HCT116 (cell line): ENCODE measurements around the gene SKI. TPM values are rescaled to one million over a fixed set of nuclear protein-coding genes. Genes with fewer than 3 reads are reported as not detected.

ENCODE experiments used
- ATAC-seq: fragments of 200-7000 bp; cut with Tn5 transposase; 2 replicates; pipeline ENCODE4 v1.9.1; 2020; ENCODE audit warnings: mild to moderate bottlenecking, moderate library complexity
- BruUV-seq: library from RNA; stranded (reverse); fragments of 400-500 nt; replicated peaks from 2 replicates; lab custom pipeline; 2021; lab: Mats Ljungman, UMichigan
- CTCF ChIA-PET: fragments of 300-600 bp; sonication (Branson Sonifier 250); formaldehyde crosslinking; loops from one replicate; lab custom pipeline; 2021; ENCODE audit warnings: antibody characterized with exemption; lab: Charles Lee
- POLR2A ChIA-PET: fragments of 300-600, 350-600 bp; sonication (Branson Sonifier 250); formaldehyde crosslinking; loops from one replicate; lab custom pipeline; 2021; ENCODE audit warnings: antibody characterized with exemption; lab: Charles Lee
- RAD21 ChIA-PET, 2 experiments: fragments of 300-600 bp; sonication (Branson Sonifier 250); formaldehyde crosslinking; loops; one replicate each; lab custom pipeline; 2023; ENCODE audit warnings: low total read pairs in 2 of 2; ENCODE audit not compliant: uncharacterized antibody in 2 of 2, unreplicated experiment in 2 of 2, low non-redundant PET in 1 of 2; lab: Charles Lee
- DNase-seq: peaks from one replicate; pipeline ENCODE4 v3.0.0-alpha.2; 2010; ENCODE audit warnings: low read depth, low spot score
- H2AFZ ChIP-seq: fragments of 200-600 bp; shearing (Covaris generic), sonication (generic); 2 replicates; pipeline ENCODE4 v1.6.1; 2017; ENCODE audit warnings: low read depth, mixed run types, mixed read lengths, antibody characterized with exemption, low read length; ENCODE audit not compliant: poor library complexity, severe bottlenecking
- H3K27ac ChIP-seq: 2 replicates; pipeline ENCODE4 v1.5.1; 2012; ENCODE audit warnings: low read depth, low read length
- H3K27me3 ChIP-seq: fragments of 200-600 bp; sonication (generic); 2 replicates; pipeline ENCODE4 v1.6.1; 2016; ENCODE audit warnings: mixed run types, low read length, mixed read lengths; ENCODE audit not compliant: insufficient read depth
- H3K36me3 ChIP-seq, 2 experiments: fragments of 200-500 bp in 1 of 2; fragments of 200-600 bp in 1 of 2; sonication (Bioruptor generic) in 1 of 2; sonication (generic) in 1 of 2; 2 replicates each; pipeline versions ENCODE4 v1.5.1 to v1.6.1; 2014 to 2016; ENCODE audit warnings: low read length in 2 of 2, inconsistent platforms in 1 of 2, mixed read lengths in 1 of 2, mixed run types in 1 of 2; ENCODE audit not compliant: insufficient read depth in 2 of 2, control insufficient read depth in 1 of 2
- H3K4me1 ChIP-seq, 2 experiments: fragments of 200-600 bp in 1 of 2; sonication (generic) in 1 of 2; 2 replicates each; pipeline versions ENCODE4 v1.5.1 to v1.6.1; 2012 to 2017; ENCODE audit warnings: low read length in 2 of 2, inconsistent platforms in 1 of 2, mild to moderate bottlenecking in 1 of 2, mixed read lengths in 1 of 2, mixed run types in 1 of 2, moderate library complexity in 1 of 2; ENCODE audit not compliant: insufficient read depth in 2 of 2, control insufficient read depth in 1 of 2
- H3K4me2 ChIP-seq: fragments of 200-600 bp; sonication (generic); 2 replicates; pipeline ENCODE4 v1.6.1; 2017; ENCODE audit warnings: mixed run types, low read length, mixed read lengths
- H3K4me3 ChIP-seq, 2 experiments: fragments of 200-600 bp in 1 of 2; sonication (generic) in 1 of 2; replicated peaks in 1 of 2; 2 replicates each; pipeline ENCODE4 v1.5.1; 2011 to 2016; ENCODE audit warnings: low read length in 2 of 2, control low read depth in 1 of 2, low read depth in 1 of 2, mild to moderate bottlenecking in 1 of 2, mixed read lengths in 1 of 2, mixed run types in 1 of 2
- H3K79me2 ChIP-seq: fragments of 200-600 bp; sonication (generic); 2 replicates; pipeline ENCODE4 v1.6.1; 2017; ENCODE audit warnings: mild to moderate bottlenecking, mixed run types, low read length, moderate library complexity, mixed read lengths; ENCODE audit not compliant: insufficient read depth
- H3K9ac ChIP-seq: fragments of 200-600 bp; sonication (generic); 2 replicates; pipeline ENCODE4 v1.6.1; 2016; ENCODE audit warnings: low read length, mixed read lengths
- H3K9me2 ChIP-seq: fragments of 200-600 bp; sonication (generic), shearing (Covaris generic); 2 replicates; pipeline ENCODE4 v1.6.1; 2017; ENCODE audit warnings: mixed run types, mild to moderate bottlenecking, moderate library complexity; ENCODE audit not compliant: insufficient read depth
- H3K9me3 ChIP-seq, 2 experiments: fragments of 200-500 bp in 1 of 2; fragments of 200-600 bp in 1 of 2; sonication (Bioruptor generic) in 1 of 2; sonication (generic) in 1 of 2; 2 replicates each; pipeline ENCODE4 v1.6.1; 2014 to 2017; ENCODE audit warnings: low read length in 2 of 2, mixed read lengths in 2 of 2, inconsistent platforms in 1 of 2, low read depth in 1 of 2, mild to moderate bottlenecking in 1 of 2, mixed run types in 1 of 2, moderate library complexity in 1 of 2; ENCODE audit not compliant: control insufficient read depth in 1 of 2, insufficient read depth in 1 of 2
- H4K20me1 ChIP-seq: fragments of 200-600 bp; sonication (generic), shearing (Covaris generic); 2 replicates; pipeline ENCODE4 v1.6.1; 2017; ENCODE audit warnings: mixed run types, mild to moderate bottlenecking, moderate library complexity; ENCODE audit not compliant: insufficient read depth
- EGR1 ChIP-seq: IDR thresholded peaks from 2 replicates; pipeline ENCODE4 v1.6.1; 2012; ENCODE audit warnings: low read depth
- EZH2phosphoT487 ChIP-seq: fragments of 200-600 bp; IDR thresholded peaks from 2 replicates; pipeline ENCODE4 v1.6.1; 2018; ENCODE audit warnings: antibody characterized with exemption, borderline replicate concordance
- MAX ChIP-seq: IDR thresholded peaks from 2 replicates; pipeline ENCODE4 v1.6.1; 2012
- POLR2A ChIP-seq: IDR thresholded peaks from 2 replicates; pipeline ENCODE4 v1.7.0; 2011; ENCODE audit warnings: borderline replicate concordance; ENCODE audit not compliant: insufficient read depth, insufficient read length; ENCODE audit errors: extremely low read depth
- REST ChIP-seq: IDR thresholded peaks from 2 replicates; pipeline ENCODE4 v1.6.1; 2012; ENCODE audit warnings: low read depth
- TCF7L2 ChIP-seq: IDR thresholded peaks from 2 replicates; pipeline ENCODE4 v1.7.0; 2011; ENCODE audit warnings: borderline replicate concordance, inconsistent platforms; ENCODE audit not compliant: insufficient read depth, insufficient read length; ENCODE audit errors: extremely low read depth
- YY1 ChIP-seq: IDR thresholded peaks from 2 replicates; pipeline ENCODE4 v1.6.1; 2011; ENCODE audit warnings: low read length, low read depth, moderate library complexity, mild to moderate bottlenecking; ENCODE audit not compliant: insufficient replicate concordance; ENCODE audit errors: extremely low read depth
- ZFX ChIP-seq: fragments of 450-650 bp; IDR thresholded peaks from 2 replicates; pipeline ENCODE4 v1.6.1; 2017
- intact Hi-C: fragments of 100-400 bp; cut with micrococcal nuclease; formaldehyde crosslinking; loops from 2 replicates; pipeline ENCODE4 v1.10.0; 2022
- total RNA-seq: library from RNA; stranded (reverse); gene quantifications from one replicate; pipeline ENCODE4 v1.2.1, GENCODE V29; 2021; ENCODE audit not compliant: unreplicated experiment

SKI gene
- total RNA-seq, 1 experiment from 2014 or later = 56.2 TPM

- H2AFZ ChIP-seq = no peak overlapping the region
- RAD21 ChIA-PET = no interaction called here
- CTCF ChIA-PET = interaction anchor here (3.1 kb wide), 1 partner anchor 71 kb away, joined by 13 read pairs; no protein-coding TSS in a partner anchor
- H3K79me2 ChIP-seq = no peaks in the 10 kb centered on the region
- DNase-seq = no peak
- H3K9me2 ChIP-seq = no peaks in the 10 kb centered on the region
- peak overlapping the region; percentile 17; the same call in 1 of the 2 replicates for H3K9ac ChIP-seq
- H3K4me3 ChIP-seq = no peak overlapping the region
- peak overlapping the region; percentile 56; the same call in 1 of the 2 replicates for H3K27ac ChIP-seq
- POLR2A ChIA-PET = no interaction called here
- TF ChIP-seq ZFX (no peak), REST (no peak), YY1 (no peak), POLR2A (no peak), TCF7L2 (no peak), MAX (no peak), EGR1 (no peak), EZH2phosphoT487 (no peak)
- peaks cover 16 to 40% of the 10 kb centered on the region in 2 experiments for H3K4me1 ChIP-seq
- no peaks in the 10 kb centered on the region for H4K20me1 ChIP-seq
- no peak overlapping the region for H3K4me2 ChIP-seq
- no peak for ATAC-seq
- no peaks in the 10 kb centered on the region for H3K9me3 ChIP-seq
- H3K36me3 ChIP-seq = peaks cover 4 to 10% of the 10 kb centered on the region in 2 experiments; a peak in 3 of 4 replicates
- intact Hi-C loops = no loop called here
- no peaks in the 10 kb centered on the region for H3K27me3 ChIP-seq
- BruUV-seq = no TSS peak
Measured at GRCh38 chr1:2310332-2311183, 82.4 kb downstream of the SKI start.
